Neural crest cell (in vitro differentiated cells): ENCODE data around the gene PTPRM. TPM values are rescaled to one million over a fixed set of nuclear protein-coding genes. Genes with fewer than 3 reads are reported as not detected.

ENCODE experiments used
- DNase-seq: peaks from one replicate; pipeline ENCODE4 v3.0.0; 2021; ENCODE audit warnings: low read depth, mixed read lengths, low spot score
- H3K27ac Mint-ChIP-seq: one replicate; pipeline ENCODE4 v1.8.0; 2021; ENCODE audit warnings: mild to moderate bottlenecking, mixed read lengths; ENCODE audit not compliant: unreplicated experiment
- H3K27me3 Mint-ChIP-seq: 2 replicates; pipeline ENCODE4 v1.8.0; 2021; ENCODE audit warnings: low read depth, mild to moderate bottlenecking, mixed read lengths
- H3K36me3 Mint-ChIP-seq: 2 replicates; pipeline ENCODE4 v1.8.0; 2021; ENCODE audit warnings: low read depth, mild to moderate bottlenecking, mixed read lengths
- H3K4me1 Mint-ChIP-seq: 2 replicates; pipeline ENCODE4 v1.8.0; 2021; ENCODE audit warnings: mixed read lengths
- H3K4me3 Mint-ChIP-seq: one replicate; pipeline ENCODE4 v1.8.0; 2021; ENCODE audit warnings: mild to moderate bottlenecking, mixed read lengths
- H3K9me3 Mint-ChIP-seq: 2 replicates; pipeline ENCODE4 v1.8.0; 2021; ENCODE audit warnings: mixed read lengths
- total RNA-seq: library from RNA; stranded (reverse); gene quantifications from 2 replicates; pipeline ENCODE4 v1.2.1, GENCODE V29; 2021
- TF ChIP-seq, protein P1 (sequence below): fragments of 200-600 bp; sonication (generic); conservative IDR thresholded peaks from 2 replicates; pipeline ENCODE4 v1.5.0; 2021; ENCODE audit warnings: antibody characterized with exemption, mild to moderate bottlenecking

The PTPRM gene
- total RNA-seq, 1 donor from 2014 or later = 7.7 TPM

DNA sequence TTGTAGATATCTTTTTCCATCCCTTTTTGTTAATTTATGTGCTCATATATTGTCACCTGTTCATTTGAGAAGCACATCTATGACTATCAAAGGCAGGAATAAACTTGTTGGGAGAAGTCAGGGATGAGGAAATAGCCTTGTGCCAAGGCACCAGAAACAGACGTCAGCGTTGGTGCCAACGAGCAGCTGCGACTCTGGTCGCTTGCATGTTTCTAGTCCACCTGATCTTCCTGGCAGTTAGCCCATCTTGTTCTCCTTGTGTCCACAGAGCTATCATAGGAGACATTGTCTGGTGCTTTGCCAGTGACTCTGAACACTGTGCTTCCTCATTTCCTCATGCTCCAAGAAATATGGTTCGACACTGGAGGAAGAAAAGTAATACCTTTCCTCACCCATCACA, 374.4 kb downstream of the PTPRM start:
- Mint-ChIP-seq H3K4me3 (no peak overlapping the region), H3K9me3 (no peaks in the 10 kb centered on the region), H3K27me3 (no peaks in the 10 kb centered on the region), H3K27ac (no peak overlapping the region), H3K4me1 (peaks cover 3% of the 10 kb centered on the region), H3K36me3 (no peaks in the 10 kb centered on the region)
- no peak for DNase-seq
- TF ChIP-seq, protein P1, sequence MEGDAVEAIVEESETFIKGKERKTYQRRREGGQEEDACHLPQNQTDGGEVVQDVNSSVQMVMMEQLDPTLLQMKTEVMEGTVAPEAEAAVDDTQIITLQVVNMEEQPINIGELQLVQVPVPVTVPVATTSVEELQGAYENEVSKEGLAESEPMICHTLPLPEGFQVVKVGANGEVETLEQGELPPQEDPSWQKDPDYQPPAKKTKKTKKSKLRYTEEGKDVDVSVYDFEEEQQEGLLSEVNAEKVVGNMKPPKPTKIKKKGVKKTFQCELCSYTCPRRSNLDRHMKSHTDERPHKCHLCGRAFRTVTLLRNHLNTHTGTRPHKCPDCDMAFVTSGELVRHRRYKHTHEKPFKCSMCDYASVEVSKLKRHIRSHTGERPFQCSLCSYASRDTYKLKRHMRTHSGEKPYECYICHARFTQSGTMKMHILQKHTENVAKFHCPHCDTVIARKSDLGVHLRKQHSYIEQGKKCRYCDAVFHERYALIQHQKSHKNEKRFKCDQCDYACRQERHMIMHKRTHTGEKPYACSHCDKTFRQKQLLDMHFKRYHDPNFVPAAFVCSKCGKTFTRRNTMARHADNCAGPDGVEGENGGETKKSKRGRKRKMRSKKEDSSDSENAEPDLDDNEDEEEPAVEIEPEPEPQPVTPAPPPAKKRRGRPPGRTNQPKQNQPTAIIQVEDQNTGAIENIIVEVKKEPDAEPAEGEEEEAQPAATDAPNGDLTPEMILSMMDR = no peak

DNA sequence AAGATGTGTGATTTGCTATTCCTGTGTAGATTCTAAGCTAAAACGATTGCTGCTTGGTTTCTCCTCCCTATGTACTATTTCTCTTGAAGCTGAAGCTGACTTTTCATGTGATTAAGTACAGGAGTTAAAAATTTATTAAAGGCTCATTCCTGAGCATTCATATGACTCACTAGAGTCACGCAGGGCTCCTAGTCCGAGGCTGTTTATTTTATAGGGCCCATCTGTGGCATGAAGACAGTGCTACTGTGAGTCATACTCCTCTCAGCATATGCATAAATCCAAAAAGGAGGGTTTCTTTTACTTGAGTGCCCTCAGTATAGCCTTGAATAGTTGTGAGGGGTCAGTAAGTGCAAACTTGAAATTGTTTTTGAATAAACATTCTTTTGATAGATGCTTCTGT, 378.8 kb downstream of the PTPRM start:
- no peak overlapping the region for H3K27ac Mint-ChIP-seq
- DNase-seq = no peak
- H3K4me1 Mint-ChIP-seq = peaks cover 5% of the 10 kb centered on the region
- no peak overlapping the region for H3K4me3 Mint-ChIP-seq
- no peaks in the 10 kb centered on the region for H3K36me3 Mint-ChIP-seq
- no peaks in the 10 kb centered on the region for H3K27me3 Mint-ChIP-seq
- TF ChIP-seq, protein P1 = no peak
- H3K9me3 Mint-ChIP-seq = no peaks in the 10 kb centered on the region

DNA sequence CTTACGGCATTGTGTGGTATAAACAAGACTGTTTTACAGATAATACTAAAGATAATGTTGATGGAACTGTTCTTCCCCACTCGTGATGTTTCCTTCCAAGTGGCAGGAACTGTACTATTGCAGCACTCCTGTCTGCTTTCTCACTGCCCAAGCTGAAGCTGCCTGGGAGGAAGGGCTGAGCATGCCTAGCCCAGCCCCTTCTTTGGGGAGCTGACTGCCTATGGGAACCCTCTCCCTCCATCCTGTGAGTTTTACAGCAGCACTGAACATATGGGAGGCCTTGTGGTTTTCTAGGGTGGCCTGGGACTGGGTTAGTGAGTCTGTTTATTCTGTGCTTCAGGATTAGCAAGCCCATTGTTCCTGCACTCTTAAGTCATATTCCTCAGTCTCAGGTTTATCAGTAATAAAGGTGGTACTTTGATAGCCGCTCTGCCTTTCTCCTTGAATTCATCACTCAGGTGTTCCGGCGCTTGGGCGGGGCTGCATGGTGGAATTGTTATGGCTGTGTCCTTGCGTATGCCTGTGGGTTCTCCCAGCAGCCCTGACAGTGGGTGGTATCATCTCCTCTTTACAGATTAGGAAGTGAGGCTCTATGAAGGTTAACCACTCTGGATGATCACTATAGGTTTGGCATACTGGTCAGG, 379.7 kb downstream of the PTPRM start:
- H3K36me3 Mint-ChIP-seq = no peaks in the 10 kb centered on the region
- H3K9me3 Mint-ChIP-seq = no peaks in the 10 kb centered on the region
- H3K4me3 Mint-ChIP-seq = no peak overlapping the region
- DNase-seq = no peak
- H3K4me1 Mint-ChIP-seq = peaks cover 5% of the 10 kb centered on the region
- TF ChIP-seq, protein P1 = no peak
- H3K27ac Mint-ChIP-seq = no peak overlapping the region
- H3K27me3 Mint-ChIP-seq = no peaks in the 10 kb centered on the region

DNA sequence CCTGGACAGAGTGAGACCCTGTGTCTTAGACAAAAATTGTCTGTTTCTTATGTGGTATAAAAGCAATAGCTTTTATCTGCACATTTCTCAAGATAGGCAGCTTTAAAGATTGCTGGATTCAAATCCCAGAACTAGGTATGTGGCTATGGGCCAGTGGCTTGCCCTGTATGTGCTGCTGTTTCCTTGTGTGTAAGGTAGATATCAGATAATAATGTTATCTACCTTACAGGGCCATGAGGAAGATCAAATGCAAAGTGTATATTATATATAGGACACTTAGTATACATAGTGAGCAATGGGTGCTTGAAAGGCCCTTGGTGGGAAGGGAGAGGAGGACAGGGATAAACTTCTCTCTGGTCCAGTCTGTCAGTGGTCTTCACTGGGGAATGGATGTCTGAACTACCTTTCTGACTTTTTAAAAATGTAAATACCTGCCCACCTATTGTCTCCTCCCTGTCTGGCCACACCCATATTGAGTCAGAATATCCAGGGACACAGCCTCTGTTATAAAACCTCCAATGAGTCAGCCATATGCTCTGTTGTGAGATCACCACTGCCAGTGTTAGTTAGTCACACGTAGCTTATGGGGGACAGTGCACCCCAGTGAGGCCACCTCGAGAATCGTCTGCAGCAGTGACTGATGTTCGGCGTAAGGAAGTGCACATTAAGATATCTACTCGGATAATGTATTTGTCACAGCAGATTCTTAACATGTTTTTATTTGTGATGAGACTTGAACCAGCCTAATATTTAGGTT, 383.4 kb downstream of the PTPRM start:
- TF ChIP-seq, protein P1 = no peak
- Mint-ChIP-seq H3K4me1 (peaks cover 15% of the 10 kb centered on the region), H3K27me3 (no peaks in the 10 kb centered on the region), H3K9me3 (no peaks in the 10 kb centered on the region), H3K27ac (no peak overlapping the region), H3K4me3 (no peak overlapping the region), H3K36me3 (no peaks in the 10 kb centered on the region)
- DNase-seq = no peak

DNA sequence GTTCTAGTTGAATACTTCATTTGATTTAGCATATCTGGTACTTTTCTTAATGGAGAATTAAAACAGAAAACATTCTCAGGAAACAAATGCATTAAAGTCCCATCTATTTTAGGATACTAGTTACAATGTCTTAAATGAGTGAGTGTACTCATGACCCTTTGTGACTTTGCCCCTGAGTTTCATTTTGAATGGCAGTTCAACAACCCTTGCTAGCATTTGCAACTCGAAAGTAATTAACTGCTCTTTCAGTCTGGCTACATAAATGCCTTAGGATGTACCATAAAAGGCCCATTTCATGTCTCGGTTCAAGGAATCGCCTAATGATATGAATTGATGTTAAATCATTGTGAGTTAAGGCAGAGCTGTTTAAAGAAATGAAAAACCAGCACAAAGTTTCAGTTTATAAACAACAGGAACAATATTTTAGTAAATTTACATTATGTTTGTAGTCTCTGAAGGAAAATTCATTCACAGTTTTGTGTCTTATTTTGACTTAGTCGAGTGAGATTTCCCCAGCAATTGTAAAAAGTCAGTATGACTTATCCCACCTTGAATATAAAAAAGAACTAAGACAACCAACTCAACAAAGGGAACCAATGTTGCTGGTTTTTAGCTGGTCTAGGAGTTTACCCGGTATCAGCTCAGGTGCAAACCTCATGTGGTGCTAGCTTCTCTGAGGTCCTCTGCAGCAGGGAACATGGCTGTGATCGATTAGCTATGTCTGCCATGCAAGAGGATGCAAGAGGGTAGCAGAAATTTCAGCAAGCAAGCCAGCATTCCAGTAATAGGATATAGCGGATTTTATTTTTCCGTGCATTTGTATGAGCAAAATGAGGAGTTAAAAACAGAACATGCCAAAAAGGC, 386.2 kb downstream of the PTPRM start:
- no peaks in the 10 kb centered on the region for H3K9me3 Mint-ChIP-seq
- H3K4me3 Mint-ChIP-seq = no peak overlapping the region
- no peak for DNase-seq
- TF ChIP-seq, protein P1 = no peak
- H3K27ac Mint-ChIP-seq = no peak overlapping the region
- H3K4me1 Mint-ChIP-seq = peaks cover 10% of the 10 kb centered on the region
- no peaks in the 10 kb centered on the region for H3K27me3 Mint-ChIP-seq
- H3K36me3 Mint-ChIP-seq = no peaks in the 10 kb centered on the region
